B cell (primary cell): Measurements from ENCODE around the gene SOAT2. TPM values are rescaled to one million over a fixed set of nuclear protein-coding genes. Genes with fewer than 3 reads are reported as not detected.

Experiments used
- ATAC-seq: fragments of 200-7000 bp; cut with Tn5 transposase; one replicate; pipeline ENCODE4 v1.10.0; 2021; ENCODE audit warnings: low read depth, mild to moderate bottlenecking, moderate number of reproducible peaks, moderate library complexity
- CTCF ChIA-PET: fragments of 350-600 bp; sonication (Branson Sonifier 250); formaldehyde crosslinking; loops from one replicate; lab custom pipeline; 2021; ENCODE audit warnings: antibody characterized with exemption, inconsistent platforms; lab: Charles Lee
- POLR2A ChIA-PET: fragments of 350-600 bp; sonication (Branson Sonifier 250); formaldehyde crosslinking; loops from one replicate; lab custom pipeline; 2021; ENCODE audit warnings: antibody characterized with exemption; lab: Charles Lee
- DNase-seq: peaks from one replicate; pipeline ENCODE4 v3.0.0; 2013
- H2AFZ ChIP-seq: 2 replicates; pipeline ENCODE4 v1.6.1; 2012; ENCODE audit warnings: mild to moderate bottlenecking, low read depth, low read length; ENCODE audit not compliant: insufficient read depth, poor library complexity, severe bottlenecking
- H3K27ac ChIP-seq, 2 donors: 1 replicate in 1 of 2; 2 replicates in 1 of 2; pipeline ENCODE4 v1.5.1; 2012 to 2013; ENCODE audit warnings: low read length in 2 of 2, mild to moderate bottlenecking in 2 of 2, moderate library complexity in 1 of 2
- H3K27me3 ChIP-seq, 4 experiments: fragments of 200-600 bp in 1 of 4; sonication (generic) in 1 of 4; replicated peaks in 1 of 4; 1 replicate in 2 of 4; 2 replicates in 2 of 4; pipeline versions ENCODE4 v1.6.1 to v1.7.0; 2013 to 2016; ENCODE audit warnings: low read length in 3 of 4, mild to moderate bottlenecking in 2 of 4, mixed read lengths in 1 of 4, moderate library complexity in 1 of 4; ENCODE audit not compliant: insufficient read depth in 4 of 4, control insufficient read depth in 3 of 4; ENCODE audit errors: control extremely low read depth in 1 of 4
- H3K36me3 ChIP-seq, 2 experiments: replicated peaks in 1 of 2; 1 replicate in 1 of 2; 2 replicates in 1 of 2; pipeline versions ENCODE4 v1.6.1 to v1.7.1; 2013; ENCODE audit warnings: low read length in 1 of 2; ENCODE audit not compliant: insufficient read depth in 2 of 2, control insufficient read depth in 1 of 2; ENCODE audit errors: control extremely low read depth in 1 of 2, extremely low read depth in 1 of 2
- H3K4me1 ChIP-seq, 2 donors: fragments of 200-600 bp in 1 of 2; sonication (generic) in 1 of 2; 1 replicate in 1 of 2; 2 replicates in 1 of 2; pipeline versions ENCODE4 v1.5.1 to v1.6.1; 2013 to 2017; ENCODE audit warnings: low read length in 2 of 2; ENCODE audit not compliant: control insufficient read depth in 2 of 2, insufficient read depth in 2 of 2
- H3K4me2 ChIP-seq: replicated peaks from 2 replicates; pipeline ENCODE3; 2012; ENCODE audit warnings: mild to moderate bottlenecking, low read depth, low read length; ENCODE audit not compliant: poor library complexity, severe bottlenecking
- H3K4me3 ChIP-seq, 5 experiments: fragments of 200-600 bp in 1 of 5; sonication (generic) in 1 of 5; 1 replicate in 3 of 5; 2 replicates in 2 of 5; pipeline versions ENCODE4 v1.5.1 to v1.7.0; 2011 to 2016; ENCODE audit warnings: low read length in 4 of 5, mild to moderate bottlenecking in 4 of 5, low read depth in 2 of 5, control low read depth in 1 of 5, moderate library complexity in 1 of 5; ENCODE audit not compliant: insufficient read depth in 1 of 5; ENCODE audit errors: control extremely low read depth in 1 of 5, extremely low read depth in 1 of 5
- H3K79me2 ChIP-seq: fragments of 200-600 bp; sonication (generic); one replicate; pipeline ENCODE4 v1.6.0; 2016; ENCODE audit warnings: low read length; ENCODE audit not compliant: control insufficient read depth, insufficient read depth
- H3K9ac ChIP-seq: fragments of 200-600 bp; sonication (generic); 2 replicates; pipeline ENCODE4 v1.6.1; 2017; ENCODE audit warnings: mild to moderate bottlenecking, low read length, moderate library complexity
- H3K9me3 ChIP-seq, 3 donors: one replicate each; pipeline versions ENCODE4 v1.6.1 to v1.7.1; 2013; ENCODE audit warnings: low read length in 2 of 3; ENCODE audit not compliant: control insufficient read depth in 2 of 3, insufficient read depth in 1 of 3; ENCODE audit errors: control extremely low read depth in 1 of 3
- H4K20me1 ChIP-seq: 2 replicates; pipeline ENCODE4 v1.6.0; 2012; ENCODE audit warnings: mild to moderate bottlenecking, low read length; ENCODE audit not compliant: insufficient read depth, control insufficient read depth, poor library complexity, severe bottlenecking
- H3K27ac Mint-ChIP-seq: one replicate; pipeline ENCODE4 v1.8.0; 2021; ENCODE audit warnings: mixed read lengths
- H3K27me3 Mint-ChIP-seq: one replicate; pipeline ENCODE4 v1.8.0; 2021; ENCODE audit warnings: mixed read lengths
- H3K4me1 Mint-ChIP-seq: one replicate; pipeline ENCODE4 v1.8.0; 2021; ENCODE audit warnings: mixed read lengths
- H3K4me3 Mint-ChIP-seq: one replicate; pipeline ENCODE4 v1.8.0; 2021; ENCODE audit warnings: mixed read lengths
- H3K9me3 Mint-ChIP-seq: one replicate; pipeline ENCODE4 v1.8.0; 2022; ENCODE audit warnings: mixed read lengths; ENCODE audit not compliant: insufficient read depth
- EZH2 ChIP-seq: IDR thresholded peaks from 2 replicates; pipeline ENCODE4 v1.6.1; 2012; ENCODE audit warnings: borderline replicate concordance, low read depth, mild to moderate bottlenecking, moderate library complexity, low read length; ENCODE audit not compliant: insufficient read depth, poor library complexity, severe bottlenecking
- WGBS: methylation state at CpG from one replicate; pipeline ENCODE4 v1.1.5; 2013; ENCODE audit warnings: missing lambda C conversion rate; ENCODE audit not compliant: insufficient coverage; 5-methylcytosine and 5-hydroxymethylcytosine counted together
- intact Hi-C: fragments of 100-400 bp; cut with micrococcal nuclease; formaldehyde crosslinking; loops from one replicate; pipeline ENCODE4 v1.10.0; 2022
- polyA plus RNA-seq: library from polyadenylated mRNA; depleted of rRNA; stranded (reverse); fragments of >200 nt; gene quantifications from 2 replicates; pipeline ENCODE4 v1.2.3, GENCODE V29; 2012
- total RNA-seq, 2 donors: library from RNA; stranded (reverse); fragments of 120-200 nt in 1 of 2; gene quantifications; 1 replicate in 1 of 2; 2 replicates in 1 of 2; pipeline versions ENCODE4 v1.2.3 to v1.2.4, GENCODE V29; 2013 to 2022
- TF ChIP-seq, protein P1 (sequence below): fragments of 200-600 bp; IDR thresholded peaks from one replicate; pipeline ENCODE4 v1.8.0; 2022; ENCODE audit warnings: antibody characterized with exemption, mild to moderate bottlenecking

Gene SOAT2
- total and polyA plus RNA-seq, 2 donors (not counting 1 experiment from before 2014, with no cell fraction given), result 0.31 TPM; not detected in 1

DNA sequence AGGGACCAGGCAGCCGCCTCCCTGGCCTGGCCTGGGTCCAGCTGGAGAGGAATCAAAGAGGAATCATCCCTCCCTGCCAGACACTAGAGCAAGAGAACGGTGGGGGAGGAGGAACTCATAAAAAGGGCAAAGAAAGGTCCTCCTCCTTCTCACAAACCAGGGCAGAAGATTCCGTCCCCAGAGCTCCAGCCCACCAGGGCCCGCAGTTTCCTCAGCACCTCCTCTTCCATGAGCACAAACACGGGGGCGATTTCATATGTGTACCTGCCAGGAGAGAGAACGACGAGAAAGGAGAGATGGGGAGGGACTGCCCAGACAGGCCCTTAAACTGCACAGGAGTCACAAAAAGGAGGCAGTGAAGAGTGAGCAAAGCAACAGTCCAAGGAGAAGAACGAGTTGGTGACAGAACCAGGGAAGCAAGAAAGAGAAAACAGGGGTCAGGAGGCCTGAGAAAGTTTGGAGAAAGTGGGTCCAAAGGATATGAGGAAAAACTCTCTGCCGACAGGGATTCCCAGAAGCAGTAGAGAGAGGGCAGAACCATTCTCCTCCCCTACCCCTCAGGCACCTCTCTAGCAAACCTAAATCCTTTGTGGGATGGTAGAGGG, 68.5 kb downstream of the SOAT2 start:
- Histone ChIP-seq H3K27ac (no peak overlapping the region), H3K36me3 (peaks cover 0 to 3% of the 10 kb centered on the region in 2 experiments), H4K20me1 (no peaks in the 10 kb centered on the region), H3K9ac (no peak overlapping the region), H3K79me2 (peaks cover 12% of the 10 kb centered on the region), H2AFZ (no peak overlapping the region), H3K9me3 (no peaks in the 10 kb centered on the region), H3K4me2 (no peak overlapping the region), H3K4me1 (no peaks in the 10 kb centered on the region), H3K4me3 (no peak overlapping the region), H3K27me3 (no peaks in the 10 kb centered on the region)
- Mint-ChIP-seq H3K27ac (no peak overlapping the region), H3K9me3 (no peaks in the 10 kb centered on the region), H3K4me3 (no peak overlapping the region), H3K4me1 (no peaks in the 10 kb centered on the region), H3K27me3 (no peaks in the 10 kb centered on the region)
- no peak for TF ChIP-seq EZH2
- TF ChIP-seq, protein P1, sequence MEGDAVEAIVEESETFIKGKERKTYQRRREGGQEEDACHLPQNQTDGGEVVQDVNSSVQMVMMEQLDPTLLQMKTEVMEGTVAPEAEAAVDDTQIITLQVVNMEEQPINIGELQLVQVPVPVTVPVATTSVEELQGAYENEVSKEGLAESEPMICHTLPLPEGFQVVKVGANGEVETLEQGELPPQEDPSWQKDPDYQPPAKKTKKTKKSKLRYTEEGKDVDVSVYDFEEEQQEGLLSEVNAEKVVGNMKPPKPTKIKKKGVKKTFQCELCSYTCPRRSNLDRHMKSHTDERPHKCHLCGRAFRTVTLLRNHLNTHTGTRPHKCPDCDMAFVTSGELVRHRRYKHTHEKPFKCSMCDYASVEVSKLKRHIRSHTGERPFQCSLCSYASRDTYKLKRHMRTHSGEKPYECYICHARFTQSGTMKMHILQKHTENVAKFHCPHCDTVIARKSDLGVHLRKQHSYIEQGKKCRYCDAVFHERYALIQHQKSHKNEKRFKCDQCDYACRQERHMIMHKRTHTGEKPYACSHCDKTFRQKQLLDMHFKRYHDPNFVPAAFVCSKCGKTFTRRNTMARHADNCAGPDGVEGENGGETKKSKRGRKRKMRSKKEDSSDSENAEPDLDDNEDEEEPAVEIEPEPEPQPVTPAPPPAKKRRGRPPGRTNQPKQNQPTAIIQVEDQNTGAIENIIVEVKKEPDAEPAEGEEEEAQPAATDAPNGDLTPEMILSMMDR, result no peak
- intact Hi-C loops, result no loop called here
- no peak for ATAC-seq
- POLR2A ChIA-PET, result no interaction called here
- 96% methylated on average over 4 of the region's 10 CpGs for WGBS
- no peak for DNase-seq
- CTCF ChIA-PET, result interaction anchor here (1.4 to 2.2 kb wide), 3 partner anchors 13 to 26 kb away, joined by 3 to 7 read pairs (median 5); no protein-coding TSS in a partner anchor

DNA sequence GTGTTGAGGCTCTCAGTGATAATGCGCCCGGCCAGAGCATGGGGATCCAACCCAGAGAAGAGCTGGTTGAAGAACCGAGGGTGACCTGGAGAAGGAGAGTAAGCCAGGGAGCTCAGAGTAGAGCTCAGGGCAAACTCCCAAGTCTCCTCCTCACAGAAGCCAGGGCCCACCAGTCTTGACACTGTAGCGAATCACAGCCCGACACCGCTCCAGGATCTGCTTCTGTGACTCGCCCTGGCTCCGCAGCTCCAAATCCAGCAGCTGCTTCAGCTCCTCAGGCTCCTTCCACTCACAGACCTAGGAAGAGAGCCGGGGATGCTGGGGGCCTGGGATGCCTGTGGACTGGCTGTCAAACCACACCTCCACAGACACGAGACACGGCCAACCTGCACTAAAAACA, 69.1 kb downstream of the SOAT2 start:
- DNase-seq (no peak), ATAC-seq (no peak)
- Mint-ChIP-seq H3K27me3 (no peaks in the 10 kb centered on the region), H3K27ac (no peak overlapping the region), H3K4me1 (no peaks in the 10 kb centered on the region), H3K9me3 (no peaks in the 10 kb centered on the region), H3K4me3 (no peak overlapping the region)
- 98% methylated on average over 11 of the region's 11 CpGs for WGBS
- intact Hi-C loops, result no loop called here
- H3K4me2 ChIP-seq, result no peak overlapping the region
- no peak overlapping the region for H3K9ac ChIP-seq
- peaks cover 0 to 3% of the 10 kb centered on the region in 2 experiments for H3K36me3 ChIP-seq
- peaks cover 12% of the 10 kb centered on the region for H3K79me2 ChIP-seq
- no peaks in the 10 kb centered on the region for H3K9me3 ChIP-seq
- no peaks in the 10 kb centered on the region for H3K27me3 ChIP-seq
- ChIA-PET CTCF (interaction anchor here (0.6 to 2.2 kb wide), 2 partner anchors 25 to 101 kb away, joined by 3 to 7 read pairs; no protein-coding TSS in a partner anchor), POLR2A (no interaction called here)
- no peak overlapping the region for H2AFZ ChIP-seq
- H3K4me3 ChIP-seq, result no peak overlapping the region
- no peak for TF ChIP-seq EZH2
- TF ChIP-seq, protein P1, result no peak
- no peaks in the 10 kb centered on the region for H4K20me1 ChIP-seq
- H3K27ac ChIP-seq, result no peak overlapping the region
- no peaks in the 10 kb centered on the region for H3K4me1 ChIP-seq
